Epidermal melanocyte (primary cell): ENCODE measurements around the gene PLS1.

Source experiments
- DNase-seq: peaks from one replicate; pipeline ENCODE4 v3.0.0; 2011; ENCODE audit warnings: low spot score; ENCODE audit not compliant: insufficient read length

PLS1 gene

DNA sequence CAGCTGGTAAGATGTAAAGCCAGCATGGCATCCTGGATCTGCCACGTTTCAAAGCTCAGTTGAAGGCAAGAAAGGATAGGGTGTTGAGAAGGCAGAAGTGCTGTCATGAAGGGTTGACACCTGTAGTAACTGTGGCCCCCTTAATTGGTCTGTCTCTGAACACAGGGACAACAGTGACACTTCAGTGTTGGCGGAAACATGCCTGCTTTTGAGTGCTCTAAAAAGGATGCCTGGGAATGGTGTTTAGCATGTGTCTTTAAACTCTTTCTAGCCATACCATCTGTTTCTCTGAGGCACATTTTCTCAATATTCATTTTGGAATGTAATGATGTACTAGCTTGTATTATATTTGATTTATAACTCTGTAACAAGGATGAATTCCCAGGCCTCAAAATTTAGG lies 42.1 kb downstream of the PLS1 start:
- no peak for DNase-seq

DNA sequence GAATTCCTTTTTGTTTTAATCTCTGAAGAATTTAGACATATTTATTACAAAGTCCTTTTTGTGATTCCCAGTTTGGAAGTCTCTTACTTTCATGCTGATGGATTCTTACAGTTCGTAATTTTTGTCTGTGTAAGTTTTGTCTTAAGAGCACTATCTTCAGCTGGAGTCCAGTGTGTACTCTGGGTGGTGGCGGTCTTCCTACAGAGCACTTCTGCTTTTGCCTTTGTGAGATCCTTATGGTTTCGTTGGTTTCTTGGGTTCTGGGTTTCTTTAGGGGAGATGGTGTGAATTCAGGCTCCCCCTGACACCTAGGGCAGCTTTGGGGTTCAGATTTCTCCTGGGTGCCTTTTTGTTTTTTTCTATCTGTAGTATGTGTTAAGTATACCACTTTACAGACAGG lies 45.3 kb downstream of the PLS1 start:
- no peak for DNase-seq

DNA sequence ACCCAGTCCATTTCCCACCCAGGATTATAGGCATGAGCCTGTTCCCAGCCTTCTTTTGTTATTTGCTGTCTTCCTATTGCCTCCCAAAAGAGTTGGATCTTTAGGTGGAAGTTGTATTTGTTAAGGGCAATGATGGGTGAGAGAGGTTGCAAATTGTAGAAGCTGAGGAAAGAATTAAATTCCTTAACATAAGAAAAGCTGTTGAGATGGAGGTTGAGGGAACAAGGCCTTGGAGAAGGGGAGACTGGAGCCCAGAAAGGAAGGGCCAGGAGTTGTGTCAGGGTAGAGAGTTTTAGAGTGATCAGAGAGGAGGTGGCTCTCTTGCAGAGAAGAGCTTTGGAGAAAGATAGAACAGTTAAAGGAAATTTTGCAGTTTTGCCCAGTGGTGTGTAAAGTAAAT lies 46.8 kb downstream of the PLS1 start:
- DNase-seq = no peak

DNA sequence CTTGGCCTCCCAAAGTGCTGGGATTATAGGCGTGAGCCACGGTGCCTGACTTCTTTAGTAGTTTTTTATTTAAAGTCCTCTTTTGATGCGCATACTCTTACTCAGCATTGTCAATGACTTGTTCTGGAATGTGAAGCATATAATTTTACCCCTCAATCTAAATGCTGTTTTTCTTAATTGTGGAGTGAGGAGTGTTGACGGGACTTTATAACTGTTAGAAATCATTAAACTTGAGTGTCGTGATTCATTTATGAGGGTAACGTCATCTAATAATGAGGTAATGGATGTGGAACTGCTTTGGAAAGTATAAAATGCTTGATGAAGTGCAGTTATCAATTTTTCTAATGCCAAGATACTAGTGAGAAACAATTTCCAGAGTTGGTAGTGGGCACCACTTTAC lies 48.3 kb downstream of the PLS1 start:
- DNase-seq = no peak

DNA sequence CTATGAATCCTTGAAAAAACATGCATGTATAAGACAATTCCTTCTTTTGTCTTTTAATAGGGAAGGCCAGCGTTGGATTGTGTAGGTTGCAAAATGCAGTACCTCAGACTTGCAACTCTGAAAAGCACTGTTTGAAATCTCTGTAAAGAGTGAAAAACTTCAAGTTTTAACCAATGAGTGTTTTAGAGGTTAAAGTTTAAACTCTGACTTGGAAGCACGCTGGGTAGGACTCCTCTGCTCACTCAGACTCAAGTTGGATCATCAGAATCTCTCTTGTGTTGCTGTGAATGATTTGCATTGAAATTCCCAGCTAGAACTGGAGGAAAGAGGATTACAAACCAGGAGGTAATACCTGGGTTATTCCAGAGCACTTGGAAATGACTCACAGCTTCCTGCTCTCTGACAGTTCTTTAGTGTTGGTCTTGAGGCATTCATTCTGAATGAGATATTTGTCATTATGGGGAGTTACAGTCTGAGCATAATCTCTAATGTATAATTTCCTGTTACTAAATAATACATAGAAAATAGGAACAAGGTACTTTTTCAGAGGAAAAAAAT lies 49.1 kb downstream of the PLS1 start:
- no peak for DNase-seq

DNA sequence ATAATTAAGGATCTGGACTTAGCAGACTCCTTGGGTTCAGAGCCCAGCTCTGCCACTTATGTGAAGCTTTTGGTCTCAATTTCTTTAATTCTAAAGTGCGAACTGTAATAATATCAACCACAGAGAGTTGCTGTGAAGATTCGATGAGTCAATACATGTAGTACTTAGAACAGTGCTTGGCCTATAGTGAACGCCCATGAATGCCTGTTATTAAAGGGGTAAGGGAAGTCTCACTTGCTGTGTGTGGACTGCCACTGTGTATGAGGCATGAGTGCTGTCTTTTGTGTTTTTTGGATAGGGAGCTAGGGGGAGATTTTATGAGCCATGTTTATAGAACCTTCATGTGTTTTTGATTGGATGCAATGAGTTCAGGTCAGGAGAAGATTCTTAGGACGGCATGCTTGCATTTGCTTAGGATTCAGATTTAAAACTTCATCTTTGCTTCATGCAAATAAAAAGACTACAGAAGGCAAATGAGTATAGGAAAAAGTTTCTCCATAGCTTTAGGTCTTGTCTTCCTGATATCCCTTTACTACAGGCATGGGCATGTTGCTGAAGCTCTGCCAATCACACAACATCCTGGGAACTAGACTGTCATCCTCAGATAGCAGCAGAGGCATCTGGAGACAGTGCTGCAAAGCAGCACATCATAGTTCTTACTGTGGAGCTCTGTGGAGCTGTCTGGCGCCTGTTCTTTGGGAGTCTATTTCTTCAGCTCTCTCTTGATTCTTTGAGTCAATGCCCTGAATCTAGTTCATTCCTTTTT lies 50.0 kb downstream of the PLS1 start:
- no peak for DNase-seq

DNA sequence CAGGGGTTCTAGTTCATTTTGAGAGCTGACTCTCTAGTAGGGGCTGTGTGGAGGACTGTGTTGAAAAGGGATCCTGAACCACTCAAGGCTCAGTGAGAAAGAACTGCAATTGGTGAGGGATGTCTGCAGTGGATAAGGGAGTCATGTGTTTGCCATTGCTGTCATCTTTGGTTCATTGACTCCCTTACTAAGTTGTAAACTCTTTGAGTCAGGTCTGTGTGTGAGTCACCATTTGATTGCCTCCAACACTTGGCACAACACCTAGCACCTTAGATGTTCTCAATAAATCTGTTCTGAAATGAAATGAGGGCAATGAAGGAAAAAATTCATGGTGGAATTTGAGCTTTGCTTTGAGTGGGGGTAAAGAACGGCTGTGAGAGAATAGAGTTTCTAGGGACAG lies 51.7 kb downstream of the PLS1 start:
- DNase-seq = no peak

DNA sequence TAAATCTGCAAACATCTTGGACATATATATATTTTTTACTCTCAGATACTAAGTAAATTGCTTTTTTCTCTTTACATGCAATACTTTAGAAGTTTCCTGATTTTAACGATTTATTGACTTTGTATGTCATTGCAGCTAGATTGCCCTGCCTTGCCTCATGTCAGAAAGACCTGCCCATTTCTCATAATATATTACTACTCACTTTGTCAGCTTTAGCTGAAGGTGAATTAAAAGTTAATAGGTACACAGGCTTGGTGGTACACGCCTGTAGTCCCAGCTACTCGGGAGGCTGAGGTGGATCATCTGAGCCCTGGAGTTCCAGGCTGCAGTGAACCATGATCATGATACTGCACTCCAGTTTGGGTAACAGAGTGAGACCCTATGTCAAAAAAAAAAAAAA lies 52.8 kb downstream of the PLS1 start:
- no peak for DNase-seq

DNA sequence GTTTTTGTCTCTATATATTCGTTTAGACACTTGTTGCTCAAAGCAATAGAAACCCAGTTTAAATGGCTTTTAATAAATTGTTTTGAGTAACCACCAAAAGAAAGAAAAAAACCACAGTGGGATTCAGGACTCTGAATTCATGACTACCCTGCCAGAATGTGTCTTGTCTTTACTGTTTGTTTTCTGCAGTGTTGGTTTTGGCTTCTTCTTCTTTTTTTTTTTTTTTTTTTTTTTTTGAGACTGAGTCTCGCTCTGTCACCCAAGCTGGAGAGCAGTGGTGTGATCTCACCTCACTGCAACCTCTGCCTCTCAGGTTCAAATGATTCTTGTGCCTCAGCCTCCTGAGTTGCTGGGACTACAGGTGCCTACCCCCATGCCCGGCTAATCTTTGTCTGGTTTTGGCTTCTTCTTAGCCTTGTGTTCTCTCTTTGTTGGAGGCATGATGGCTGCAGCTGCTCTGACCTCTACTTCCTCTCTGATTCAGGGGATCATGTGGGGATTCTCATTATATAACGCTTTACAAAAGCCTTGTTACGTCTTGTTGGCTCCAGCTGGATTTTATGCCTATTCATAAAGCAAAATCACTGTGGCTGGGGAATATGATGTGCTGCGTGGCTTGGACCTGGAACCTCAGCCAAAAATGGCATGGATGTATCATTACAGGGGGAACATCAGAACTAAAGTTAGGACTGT lies 54.0 kb downstream of the PLS1 start:
- DNase-seq = no peak

DNA sequence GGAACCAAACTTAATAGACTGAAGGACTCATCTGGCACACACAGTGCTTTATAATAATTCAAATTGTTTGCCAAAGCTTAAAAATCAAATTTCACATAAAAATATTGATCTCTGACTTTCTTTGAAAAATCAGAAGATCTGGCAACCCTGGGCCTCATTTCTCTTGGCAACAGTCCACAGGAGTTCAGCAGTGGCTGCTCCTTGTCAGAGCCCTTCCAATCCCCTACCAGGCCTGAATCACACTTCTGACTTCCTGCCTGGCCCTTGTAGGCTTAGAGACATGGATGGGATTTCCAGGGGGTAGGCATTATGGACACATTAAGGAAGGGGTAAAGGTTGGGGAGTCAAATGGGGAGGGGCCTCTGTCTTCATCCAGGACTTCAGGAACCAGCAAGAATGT lies 55.5 kb downstream of the PLS1 start:
- no peak for DNase-seq

DNA sequence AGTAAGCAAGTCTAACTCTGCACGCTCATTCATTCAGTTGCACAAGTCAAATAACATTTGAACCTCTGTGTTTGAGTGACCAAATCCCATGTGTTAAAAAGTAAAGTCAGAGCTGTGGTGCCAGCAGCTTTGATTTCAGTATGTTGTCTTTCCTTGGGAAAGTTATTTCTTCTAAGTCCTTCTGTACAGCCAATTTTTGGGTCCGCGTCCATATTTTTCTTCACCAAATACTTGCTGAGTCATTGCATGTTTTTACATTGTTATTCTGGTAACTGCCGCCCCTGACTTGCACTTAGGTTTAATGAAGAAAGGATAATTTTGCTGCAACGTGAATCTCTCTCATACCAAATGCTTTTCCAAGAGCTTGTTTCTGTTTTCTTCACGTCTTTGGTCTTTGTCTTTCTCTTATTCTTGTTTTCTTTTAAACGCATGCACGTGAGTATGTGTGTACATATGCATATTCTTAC lies 56.7 kb downstream of the PLS1 start:
- no peak for DNase-seq

DNA sequence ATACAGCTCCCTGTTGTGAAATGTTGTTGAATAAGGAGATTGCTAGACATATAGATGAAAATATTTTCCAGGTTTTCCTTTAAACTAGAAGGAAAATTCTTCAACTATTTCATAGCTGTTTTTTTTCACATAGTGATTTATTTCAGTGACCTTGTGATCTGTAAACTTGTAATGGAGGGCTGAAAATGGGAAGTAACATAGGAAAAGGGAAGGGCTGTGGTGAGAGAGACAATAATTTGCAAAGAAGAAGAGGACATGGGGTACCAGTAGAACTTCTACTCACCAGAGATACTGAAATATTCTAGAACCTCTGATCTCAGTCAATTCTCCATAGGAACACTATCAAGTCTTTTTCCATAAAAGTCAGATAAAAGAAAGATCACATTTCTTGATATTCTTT lies 60.4 kb downstream of the PLS1 start:
- no peak for DNase-seq

DNA sequence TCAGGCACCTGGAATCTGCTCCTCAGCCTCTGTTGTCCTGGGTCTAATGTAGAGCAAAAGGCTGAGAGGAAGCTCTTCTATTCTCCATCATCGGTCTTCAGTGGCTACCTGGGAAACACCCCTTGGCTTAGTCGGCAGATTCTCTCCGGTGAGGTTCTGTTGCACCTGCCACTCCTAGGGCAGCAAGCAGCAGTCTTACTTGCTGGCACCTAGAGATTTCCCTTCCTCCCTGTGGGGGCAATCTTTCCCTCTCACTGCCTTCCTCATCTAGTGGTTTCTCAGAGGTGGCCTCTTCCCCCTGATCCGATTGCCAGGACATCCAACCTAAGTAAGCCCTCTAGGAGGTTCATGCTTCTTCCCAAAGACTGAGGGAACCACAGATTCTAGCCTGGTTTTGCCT lies 60.8 kb downstream of the PLS1 start:
- DNase-seq = no peak

DNA sequence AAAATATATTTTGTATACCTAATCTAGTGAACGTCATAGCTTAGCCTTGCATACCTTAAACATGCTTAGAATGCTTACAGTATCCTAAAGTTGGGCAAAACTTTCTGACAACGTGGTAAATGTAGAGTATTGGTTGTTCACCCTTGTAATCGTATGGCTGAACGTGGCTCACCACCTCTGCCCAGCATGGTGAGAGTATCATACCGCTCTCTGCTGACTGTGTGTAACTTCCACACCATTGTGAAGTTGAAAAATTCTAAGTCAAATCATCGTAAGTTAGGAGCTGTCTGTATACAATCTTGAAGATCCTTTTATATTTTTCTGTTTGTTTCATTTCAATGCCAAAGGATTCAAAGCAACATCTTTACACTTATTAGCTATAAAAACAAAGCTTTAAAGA lies 64.2 kb downstream of the PLS1 start:
- DNase-seq = no peak

DNA sequence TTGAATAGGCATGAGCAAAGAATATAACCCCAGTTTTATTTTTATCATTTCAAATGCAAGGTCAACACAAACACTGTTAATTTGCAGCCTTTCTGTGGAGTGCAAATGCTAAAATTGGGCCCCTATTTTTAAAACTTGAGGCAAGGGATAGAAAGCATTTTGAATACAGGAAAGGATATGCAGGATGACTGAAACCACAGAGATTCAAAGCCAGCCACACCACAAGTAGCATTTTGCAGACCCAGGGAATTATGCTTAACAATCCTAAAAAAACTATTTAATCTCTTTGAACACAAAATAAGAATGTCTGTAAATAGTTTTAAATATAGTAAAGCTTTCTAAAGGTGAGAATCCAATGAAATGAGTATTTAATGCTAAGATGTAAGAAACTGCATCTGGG lies 64.7 kb downstream of the PLS1 start:
- no peak for DNase-seq

DNA sequence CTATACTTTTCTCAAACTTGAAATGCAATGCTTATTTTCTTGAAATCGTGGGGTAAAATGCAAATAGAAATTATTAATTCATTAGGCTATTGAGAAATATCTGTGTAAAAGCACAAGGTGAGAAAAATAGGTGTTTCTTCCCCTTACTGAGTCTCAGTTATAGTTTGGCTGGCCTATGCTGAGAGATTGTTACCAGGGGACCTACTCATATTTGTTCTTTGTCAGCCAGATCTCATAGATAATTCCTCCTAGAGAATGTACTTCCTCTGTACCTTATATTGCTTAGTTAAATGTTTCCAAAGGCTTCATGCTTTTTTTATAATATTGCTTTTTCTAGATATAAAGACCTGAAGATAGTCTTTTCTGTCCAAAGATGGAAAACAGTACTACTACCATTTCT lies 67.7 kb downstream of the PLS1 start:
- DNase-seq = no peak

DNA sequence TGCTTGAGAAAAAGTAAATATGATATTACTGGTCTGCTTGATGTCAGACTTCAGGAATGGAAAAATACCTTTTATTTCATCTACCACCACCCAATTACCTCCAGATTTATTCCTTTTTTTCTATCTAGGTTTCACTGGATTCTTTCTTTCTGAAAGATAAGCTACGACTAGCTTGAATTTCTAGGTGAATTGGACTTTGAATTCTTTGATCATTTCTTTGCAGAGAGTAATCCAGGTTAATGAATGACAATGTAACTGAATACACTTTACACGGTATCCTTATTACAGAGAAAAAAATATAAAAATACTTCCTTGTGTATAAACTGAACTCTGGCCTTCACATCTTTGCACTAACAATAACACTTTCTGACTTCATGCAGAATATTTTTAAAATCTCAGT lies 68.1 kb downstream of the PLS1 start:
- DNase-seq = no peak

DNA sequence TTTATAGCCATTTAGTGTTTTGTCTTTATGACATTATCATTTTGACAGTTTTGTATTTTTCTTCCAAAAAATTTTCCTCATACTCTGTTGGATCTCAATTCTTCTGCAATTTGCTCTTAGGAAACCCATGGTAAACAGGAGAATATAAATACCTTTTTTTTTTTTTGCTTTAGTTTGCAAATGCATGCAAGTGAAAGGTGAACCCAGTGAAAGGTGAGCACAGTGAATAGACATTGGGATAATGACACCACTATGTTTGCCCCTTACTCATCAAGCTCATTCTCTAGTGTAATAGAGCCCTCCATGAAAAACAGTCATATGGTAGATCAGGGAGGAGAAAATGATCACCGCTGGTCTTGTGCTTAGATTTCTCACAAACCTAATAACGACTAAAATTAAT lies 68.6 kb downstream of the PLS1 start:
- no peak for DNase-seq

DNA sequence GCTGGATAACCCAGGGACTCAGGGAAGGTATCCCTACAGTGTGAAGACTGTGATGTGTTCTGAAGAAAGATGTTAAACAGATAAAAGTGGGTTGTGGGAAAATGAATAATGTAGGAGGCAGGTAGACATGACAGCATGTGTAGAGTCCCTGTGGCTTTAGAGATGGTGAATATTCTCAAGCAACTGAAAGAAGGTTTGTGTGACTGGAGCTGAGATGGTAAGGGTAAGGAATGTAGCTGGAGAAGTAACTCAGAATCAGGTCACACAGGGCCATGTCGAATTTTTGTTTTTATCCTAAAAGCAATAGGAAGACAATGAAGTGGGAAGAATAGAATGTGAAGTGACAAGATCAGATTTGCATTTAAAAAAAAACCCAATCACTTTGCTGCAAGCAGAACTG lies 73.9 kb downstream of the PLS1 start:
- no peak for DNase-seq

DNA sequence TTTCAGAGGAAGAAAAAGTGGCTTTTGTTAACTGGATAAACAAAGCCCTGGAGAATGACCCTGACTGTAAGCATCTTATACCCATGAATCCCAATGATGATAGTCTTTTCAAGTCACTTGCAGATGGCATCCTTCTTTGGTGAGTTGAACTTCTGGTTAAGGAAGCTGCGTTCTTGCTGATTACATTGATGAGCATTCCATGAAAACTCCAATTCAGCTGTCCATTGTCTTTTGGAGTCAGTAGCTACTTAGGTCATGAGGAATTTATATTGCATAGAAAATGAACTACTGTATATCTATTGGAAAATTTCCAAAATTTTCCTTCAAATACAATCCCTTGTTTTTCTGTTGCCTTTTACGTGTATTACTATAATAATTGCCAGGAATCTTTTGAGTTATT lies 80.0 kb downstream of the PLS1 start:
- DNase-seq = no peak

DNA sequence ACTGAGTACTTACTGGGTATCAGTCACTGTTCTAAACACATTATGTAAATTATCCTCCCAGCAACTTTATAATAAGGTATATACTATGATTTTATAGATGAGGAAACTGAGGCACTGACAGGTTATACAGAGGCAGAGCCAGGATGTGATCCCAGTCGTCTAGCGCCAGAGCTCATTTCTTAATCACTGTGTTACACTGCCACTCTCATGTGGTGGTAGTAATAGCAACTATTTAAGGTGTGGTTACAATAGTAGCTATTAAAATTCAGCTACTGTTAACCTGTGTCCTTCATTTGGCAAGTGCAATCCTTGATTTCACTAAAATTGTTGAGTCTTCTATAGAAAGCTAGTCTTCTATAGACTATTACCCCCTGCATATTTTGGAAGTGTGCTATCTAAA lies 84.5 kb downstream of the PLS1 start:
- no peak for DNase-seq

DNA sequence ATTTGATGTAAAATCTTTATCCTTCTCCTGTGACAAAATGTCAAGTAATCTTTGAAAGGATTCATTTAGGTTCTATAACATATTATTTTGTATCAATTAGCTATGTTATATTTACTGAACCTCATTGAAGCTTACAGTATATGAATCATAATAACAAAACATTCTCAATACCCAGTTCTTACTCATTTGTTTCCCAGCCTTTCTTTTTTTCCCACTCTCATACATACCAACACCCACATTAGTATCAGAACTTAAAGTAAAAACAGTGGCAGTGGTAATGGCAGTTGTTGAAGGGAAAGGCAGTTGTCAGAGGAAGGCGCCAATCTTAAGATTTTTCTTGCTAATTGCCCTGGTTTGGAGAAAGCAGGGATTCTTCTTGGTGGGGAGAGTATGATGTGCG lies 94.4 kb downstream of the PLS1 start:
- no peak for DNase-seq

DNA sequence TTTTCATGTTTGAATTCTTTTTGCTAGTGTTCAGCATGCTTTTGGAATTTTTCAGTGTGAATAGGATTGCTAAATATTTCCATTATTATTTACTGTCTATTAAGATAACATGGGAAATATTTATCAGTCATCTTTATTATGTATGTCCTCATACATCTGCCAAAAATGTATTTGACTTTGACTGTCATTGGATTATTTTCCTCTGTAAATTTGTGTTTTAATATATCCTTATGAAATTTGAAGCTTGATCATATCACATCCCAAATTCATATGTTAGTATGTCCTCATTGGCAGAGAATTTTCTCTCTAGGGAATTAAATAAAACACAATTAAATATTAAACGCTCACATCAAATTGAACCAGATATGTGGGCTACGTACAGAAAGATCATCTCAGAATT lies 95.3 kb downstream of the PLS1 start:
- no peak for DNase-seq
